Forelimb muscle (tissue), 1 donor: ENCODE data around the gene MYO6. TPM values are rescaled to one million over a fixed set of nuclear protein-coding genes. Genes with fewer than 3 reads are reported as not detected.

Experiments used
- DNase-seq: peaks from one replicate; pipeline ENCODE4 v3.0.0-alpha.2; 2013; ENCODE audit warnings: low read depth
- polyA plus RNA-seq: library from polyadenylated mRNA; unstranded; fragments of 120-200 nt; gene quantifications from one replicate; pipeline ENCODE4 v1.2.1, GENCODE V29; 2013; ENCODE audit not compliant: insufficient read length

Gene MYO6
- polyA plus RNA-seq, 1 donor, result 5.8 TPM

DNA sequence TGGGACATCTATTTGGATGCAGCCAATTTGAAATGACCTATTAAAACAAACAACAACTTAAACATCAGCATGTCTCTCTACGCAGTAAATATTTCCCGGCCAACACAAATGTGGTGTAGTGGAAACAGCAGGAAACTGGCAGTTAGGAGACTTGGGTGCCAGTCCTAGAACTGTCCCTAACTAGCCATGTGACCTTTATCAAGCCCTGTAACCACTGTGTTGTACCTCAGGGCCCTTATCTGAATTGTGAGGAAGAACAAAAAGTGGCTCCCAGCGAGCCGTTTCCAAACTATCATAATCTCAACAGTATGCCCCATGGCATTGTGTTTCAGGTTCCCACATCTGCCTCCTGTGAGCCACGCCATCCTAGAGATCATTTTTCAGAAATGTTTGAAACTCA lies 198.9 kb downstream of the MYO6 start:
- no peak for DNase-seq

DNA sequence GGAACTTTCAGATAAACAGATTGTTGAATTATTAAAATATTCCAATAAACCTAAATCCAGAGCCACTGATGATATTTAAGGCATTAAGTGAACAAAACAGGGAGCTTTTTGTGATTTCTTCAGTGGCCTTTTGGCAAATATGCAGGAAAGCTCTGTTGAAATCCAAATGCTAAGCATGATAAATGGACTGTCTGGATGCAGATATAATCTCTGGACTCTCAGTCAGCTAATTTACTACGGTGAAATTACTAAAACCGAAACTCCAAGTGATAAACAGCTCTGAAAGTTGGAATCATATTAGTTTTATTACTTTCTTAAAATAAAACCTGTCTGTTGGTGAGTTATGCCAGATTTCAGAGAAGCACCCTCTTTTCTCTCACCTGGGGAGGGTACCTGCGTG lies 203.1 kb downstream of the MYO6 start:
- no peak for DNase-seq

DNA sequence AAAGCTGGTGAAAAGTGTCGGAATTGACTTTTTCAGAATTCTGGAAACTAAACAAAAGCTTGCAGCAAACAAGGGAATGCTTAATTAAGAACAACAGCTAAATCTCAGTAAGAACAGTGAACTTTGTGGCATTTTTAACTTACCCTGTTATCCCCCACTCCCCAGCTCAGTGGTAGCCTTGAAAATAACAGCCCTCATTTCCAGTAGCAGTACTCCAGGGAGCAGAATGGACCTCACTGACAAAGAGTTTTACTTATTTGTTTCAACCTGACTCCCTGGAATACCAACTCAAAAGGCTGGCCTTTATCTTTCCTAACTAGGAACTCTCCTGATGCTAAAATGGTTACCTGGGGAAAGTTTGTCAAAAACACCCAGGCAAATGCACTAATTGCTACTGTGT lies 214.5 kb downstream of the MYO6 start:
- DNase-seq, result no peak

DNA sequence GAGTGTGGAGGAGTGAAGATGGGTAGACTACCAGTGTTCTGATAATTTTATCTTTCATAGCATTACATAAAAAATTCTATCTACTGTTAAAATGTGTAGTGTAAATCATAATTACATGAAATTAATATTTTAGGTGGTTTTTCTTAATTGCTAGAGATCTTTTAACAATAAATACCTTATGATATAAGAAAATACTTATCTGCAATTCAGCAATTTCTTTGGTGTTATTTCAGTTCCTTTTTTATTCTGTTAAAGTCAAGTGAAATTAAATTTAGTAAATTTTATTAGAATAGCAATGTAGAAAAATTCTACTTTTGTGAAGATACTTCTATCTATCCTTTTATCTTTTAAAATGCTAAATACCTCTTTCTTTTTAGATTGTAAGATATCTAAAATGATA lies 219.1 kb downstream of the MYO6 start:
- DNase-seq, result no peak

Other genes starting within 250 kb of the MYO6 start
- gene SENP6, start 147.4 kb upstream of the MYO6 start, polyA plus RNA-seq, result 70.0 TPM